Testis (tissue), 3 donors: Measurements from ENCODE around the gene IFNL1. TPM values are rescaled to one million over a fixed set of nuclear protein-coding genes. Genes with fewer than 3 reads are reported as not detected.

ENCODE experiments used
- DNase-seq: peaks from one replicate; pipeline ENCODE4 v3.0.0-alpha.2; 2019
- H3K27ac ChIP-seq, 2 donors: fragments of 200-600 bp; sonication (generic); one replicate each; pipeline ENCODE4 v1.5.1; 2019
- H3K27me3 ChIP-seq: fragments of 200-600 bp; sonication (generic); one replicate; pipeline ENCODE4 v1.5.1; 2019
- H3K36me3 ChIP-seq: fragments of 200-600 bp; sonication (generic); one replicate; pipeline ENCODE4 v1.5.1; 2017; ENCODE audit warnings: low read depth; ENCODE audit errors: missing control alignments
- H3K4me1 ChIP-seq: fragments of 200-600 bp; sonication (generic); one replicate; pipeline ENCODE4 v1.5.1; 2019
- H3K4me3 ChIP-seq, 2 donors: fragments of 200-600 bp; sonication (generic); one replicate each; pipeline ENCODE4 v1.5.1; 2017 to 2019
- H3K9me3 ChIP-seq: fragments of 200-600 bp; sonication (generic); one replicate; pipeline ENCODE4 v1.5.1; 2017
- POLR2A ChIP-seq: fragments of 450-650 bp; IDR thresholded peaks from one replicate; pipeline ENCODE4 v1.6.1; 2017; ENCODE audit warnings: antibody characterized with exemption, mild to moderate bottlenecking, moderate library complexity
- WGBS, 2 donors: methylation state at CpG; one replicate each; pipeline ENCODE4 v1.1.5; 2018; 5-methylcytosine and 5-hydroxymethylcytosine counted together
- intact Hi-C: fragments of 100-400 bp; cut with DNase I; formaldehyde crosslinking; loops from one replicate; pipeline ENCODE4 v1.15.1; 2023; ENCODE audit warnings: low total_unique reads
- polyA plus RNA-seq: library from polyadenylated mRNA; stranded (reverse); fragments of 350-450 nt; fragmentation: Illumina TruSeq; extraction: RNeasy Lipid Tissue Mini Kit (QIAGEN cat#74804); gene quantifications from one replicate; pipeline ENCODE4 v1.2.3, GENCODE V29; 2014; ENCODE audit warnings: low read depth, low replicate concordance; ENCODE audit not compliant: insufficient read depth
- total RNA-seq, 2 donors: library from RNA; depleted of rRNA; stranded (reverse); fragments of >200 nt; gene quantifications; one replicate each; pipeline ENCODE4 v1.2.3, GENCODE V29; 2016
- TF ChIP-seq, protein P1 (sequence below), 3 experiments: fragments of 450-650 bp in 2 of 3; fragments of 200-600 bp in 1 of 3; sonication (generic) in 1 of 3; IDR thresholded peaks; one replicate each; pipeline ENCODE4 v1.5.1; 2016 to 2019; ENCODE audit warnings: antibody characterized with exemption in 3 of 3, mild to moderate bottlenecking in 2 of 3, moderate library complexity in 1 of 3

Gene IFNL1
- total and polyA plus RNA-seq, 3 donors from 2014 or later: not detected

DNA sequence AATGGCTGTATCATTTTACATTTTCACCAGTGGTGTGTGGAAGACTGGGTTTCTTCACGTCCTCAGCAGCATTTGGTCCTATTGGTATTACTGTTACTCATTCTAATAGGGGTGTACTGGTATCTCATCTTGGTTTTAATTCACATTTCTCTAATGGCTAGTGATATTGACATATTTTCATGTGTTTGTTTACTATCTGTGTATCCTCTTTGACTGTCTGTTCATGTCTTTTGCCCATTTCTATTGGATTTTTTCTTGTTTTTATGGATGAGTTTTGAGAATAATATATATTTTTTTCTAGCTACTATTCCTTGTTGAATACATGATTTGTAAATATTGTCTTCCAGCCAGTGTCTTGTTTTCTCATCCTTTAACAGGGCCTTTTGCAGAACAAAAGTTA is 14.2 kb upstream of the IFNL1 start:
- WGBS, 2 donors: 69 to 75% methylated on average over 1 of the region's 1 CpG
- no peak for DNase-seq
- no peak overlapping the region for H3K4me3 ChIP-seq
- no peaks in the 10 kb centered on the region for H3K27me3 ChIP-seq
- intact Hi-C loops: no loop called here
- no peak for TF ChIP-seq POLR2A
- TF ChIP-seq, protein P1, sequence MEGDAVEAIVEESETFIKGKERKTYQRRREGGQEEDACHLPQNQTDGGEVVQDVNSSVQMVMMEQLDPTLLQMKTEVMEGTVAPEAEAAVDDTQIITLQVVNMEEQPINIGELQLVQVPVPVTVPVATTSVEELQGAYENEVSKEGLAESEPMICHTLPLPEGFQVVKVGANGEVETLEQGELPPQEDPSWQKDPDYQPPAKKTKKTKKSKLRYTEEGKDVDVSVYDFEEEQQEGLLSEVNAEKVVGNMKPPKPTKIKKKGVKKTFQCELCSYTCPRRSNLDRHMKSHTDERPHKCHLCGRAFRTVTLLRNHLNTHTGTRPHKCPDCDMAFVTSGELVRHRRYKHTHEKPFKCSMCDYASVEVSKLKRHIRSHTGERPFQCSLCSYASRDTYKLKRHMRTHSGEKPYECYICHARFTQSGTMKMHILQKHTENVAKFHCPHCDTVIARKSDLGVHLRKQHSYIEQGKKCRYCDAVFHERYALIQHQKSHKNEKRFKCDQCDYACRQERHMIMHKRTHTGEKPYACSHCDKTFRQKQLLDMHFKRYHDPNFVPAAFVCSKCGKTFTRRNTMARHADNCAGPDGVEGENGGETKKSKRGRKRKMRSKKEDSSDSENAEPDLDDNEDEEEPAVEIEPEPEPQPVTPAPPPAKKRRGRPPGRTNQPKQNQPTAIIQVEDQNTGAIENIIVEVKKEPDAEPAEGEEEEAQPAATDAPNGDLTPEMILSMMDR (IDR thresholded peaks at IDR 0.05): no peak
- H3K36me3 ChIP-seq: no peaks in the 10 kb centered on the region
- no peaks in the 10 kb centered on the region for H3K9me3 ChIP-seq
- H3K27ac ChIP-seq: no peak overlapping the region
- H3K4me1 ChIP-seq: no peaks in the 10 kb centered on the region

DNA sequence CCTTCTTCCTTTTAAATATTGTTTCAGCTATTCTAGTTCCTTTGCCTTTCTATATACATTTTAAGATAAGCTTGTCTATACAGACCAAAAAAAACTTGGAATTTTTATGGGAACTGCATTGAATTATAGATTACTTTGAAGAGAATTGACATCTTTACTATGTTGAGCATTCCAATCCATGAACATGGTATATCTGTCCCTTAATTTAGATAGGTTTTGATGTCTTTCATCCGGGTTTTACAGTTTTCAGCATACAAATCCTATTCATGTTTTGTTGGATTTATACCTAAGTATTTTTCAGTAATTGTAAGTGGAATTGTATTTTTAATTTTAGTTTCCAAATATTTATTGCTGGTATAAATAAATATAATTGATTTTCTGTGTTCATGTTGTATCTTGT is 12.2 kb upstream of the IFNL1 start:
- H3K36me3 ChIP-seq: no peaks in the 10 kb centered on the region
- H3K9me3 ChIP-seq: no peaks in the 10 kb centered on the region
- no peak for DNase-seq
- no peaks in the 10 kb centered on the region for H3K4me1 ChIP-seq
- H3K27ac ChIP-seq: no peak overlapping the region
- intact Hi-C loops: no loop called here
- no peak overlapping the region for H3K4me3 ChIP-seq
- TF ChIP-seq, protein P1 (IDR thresholded peaks at IDR 0.05): no peak
- 81 to 91% methylated on average over 1 of the region's 1 CpG for WGBS, 2 donors
- no peaks in the 10 kb centered on the region for H3K27me3 ChIP-seq

DNA sequence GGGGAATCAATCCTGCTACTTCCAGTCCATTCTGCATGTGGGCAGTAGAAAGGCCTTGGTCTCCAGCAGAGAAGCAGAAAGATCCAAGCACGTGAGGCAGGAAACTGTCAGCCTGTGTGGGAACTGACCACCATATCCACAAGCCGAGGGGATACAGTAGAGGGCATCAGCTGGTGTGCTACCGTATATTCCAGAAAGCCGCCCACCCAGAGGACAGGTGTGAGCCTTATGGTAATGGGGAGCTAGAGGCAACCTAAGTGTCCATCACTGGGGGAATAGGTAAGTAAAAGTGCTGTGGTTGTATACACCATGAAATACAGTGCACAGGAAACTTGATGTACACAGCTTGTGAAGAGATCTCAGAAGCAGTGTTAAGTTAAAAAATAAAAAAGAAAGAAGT is 2.8 kb upstream of the IFNL1 start:
- Histone ChIP-seq H3K4me3 (no peak overlapping the region), H3K9me3 (no peaks in the 10 kb centered on the region), H3K36me3 (no peaks in the 10 kb centered on the region), H3K27ac (no peak overlapping the region), H3K27me3 (no peaks in the 10 kb centered on the region), H3K4me1 (no peaks in the 10 kb centered on the region)
- intact Hi-C loops: no loop called here
- TF ChIP-seq, protein P1 (IDR thresholded peaks at IDR 0.05): no peak
- no peak for TF ChIP-seq POLR2A
- WGBS, 2 donors: 74 to 75% methylated on average over 4 of the region's 4 CpGs
- no peak for DNase-seq

DNA sequence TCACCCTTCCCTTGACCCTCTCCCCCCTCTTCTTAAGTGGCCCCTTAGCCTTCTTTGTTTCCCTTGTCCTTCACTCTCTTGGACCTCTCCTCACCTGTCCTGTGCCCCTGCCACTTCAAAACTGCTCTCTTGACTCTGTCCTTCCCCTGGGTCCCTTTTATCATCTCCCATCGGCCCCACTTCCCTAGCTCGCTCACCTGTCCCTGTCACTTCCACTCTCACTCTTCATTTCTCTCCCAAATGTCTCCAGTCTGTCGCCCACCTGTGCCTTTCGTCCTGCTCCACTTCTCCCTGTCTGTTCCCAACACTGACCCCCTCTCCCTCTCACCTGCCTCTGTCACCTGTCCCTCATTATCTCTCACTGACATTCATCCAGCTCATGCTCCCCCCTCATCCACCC is 699 bp downstream of the IFNL1 start:
- 85 to 92% methylated on average over 4 of the region's 4 CpGs for WGBS, 2 donors
- H3K27me3 ChIP-seq: no peaks in the 10 kb centered on the region
- H3K4me3 ChIP-seq: no peak overlapping the region
- H3K9me3 ChIP-seq: no peaks in the 10 kb centered on the region
- intact Hi-C loops: no loop called here
- H3K4me1 ChIP-seq: no peaks in the 10 kb centered on the region
- no peaks in the 10 kb centered on the region for H3K36me3 ChIP-seq
- DNase-seq: no peak
- H3K27ac ChIP-seq: no peak overlapping the region
- TF ChIP-seq POLR2A: no peak
- TF ChIP-seq, protein P1 (IDR thresholded peaks at IDR 0.05): no peak

DNA sequence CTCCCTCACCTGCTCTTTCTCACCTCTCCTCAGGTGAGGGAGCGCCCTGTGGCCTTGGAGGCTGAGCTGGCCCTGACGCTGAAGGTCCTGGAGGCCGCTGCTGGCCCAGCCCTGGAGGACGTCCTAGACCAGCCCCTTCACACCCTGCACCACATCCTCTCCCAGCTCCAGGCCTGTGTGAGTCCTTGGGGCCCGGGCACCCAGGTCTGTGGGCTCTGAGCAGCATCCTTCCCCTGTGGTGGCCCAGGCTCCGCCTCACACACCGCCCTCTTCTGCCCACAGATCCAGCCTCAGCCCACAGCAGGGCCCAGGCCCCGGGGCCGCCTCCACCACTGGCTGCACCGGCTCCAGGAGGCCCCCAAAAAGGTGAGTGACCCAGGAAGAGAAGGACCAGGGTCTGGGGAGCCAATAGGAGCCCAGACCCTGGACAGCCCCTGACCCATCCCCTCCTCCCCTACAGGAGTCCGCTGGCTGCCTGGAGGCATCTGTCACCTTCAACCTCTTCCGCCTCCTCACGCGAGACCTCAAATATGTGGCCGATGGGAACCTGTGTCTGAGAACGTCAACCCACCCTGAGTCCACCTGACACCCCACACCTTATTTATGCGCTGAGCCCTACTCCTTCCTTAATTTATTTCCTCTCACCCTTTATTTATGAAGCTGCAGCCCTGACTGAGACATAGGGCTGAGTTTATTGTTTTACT is 1.9 kb downstream of the IFNL1 start:
- Histone ChIP-seq H3K4me3 (no peak overlapping the region), H3K27me3 (no peaks in the 10 kb centered on the region), H3K9me3 (no peaks in the 10 kb centered on the region), H3K36me3 (no peaks in the 10 kb centered on the region), H3K27ac (no peak overlapping the region), H3K4me1 (no peaks in the 10 kb centered on the region)
- intact Hi-C loops: no loop called here
- TF ChIP-seq, protein P1 (IDR thresholded peaks at IDR 0.05): no peak
- no peak for TF ChIP-seq POLR2A
- no peak for DNase-seq
- WGBS, 2 donors: 71 to 73% methylated on average over 11 to 17 of the region's 17 CpGs
